ENCODE results near the gene GPR132.
"Not testable (repeated sequence)": the region's sequence is repeated elsewhere in the genome, so short reads cannot be mapped to it uniquely, and the experiment has no call there.

GPR132 gene

DNA sequence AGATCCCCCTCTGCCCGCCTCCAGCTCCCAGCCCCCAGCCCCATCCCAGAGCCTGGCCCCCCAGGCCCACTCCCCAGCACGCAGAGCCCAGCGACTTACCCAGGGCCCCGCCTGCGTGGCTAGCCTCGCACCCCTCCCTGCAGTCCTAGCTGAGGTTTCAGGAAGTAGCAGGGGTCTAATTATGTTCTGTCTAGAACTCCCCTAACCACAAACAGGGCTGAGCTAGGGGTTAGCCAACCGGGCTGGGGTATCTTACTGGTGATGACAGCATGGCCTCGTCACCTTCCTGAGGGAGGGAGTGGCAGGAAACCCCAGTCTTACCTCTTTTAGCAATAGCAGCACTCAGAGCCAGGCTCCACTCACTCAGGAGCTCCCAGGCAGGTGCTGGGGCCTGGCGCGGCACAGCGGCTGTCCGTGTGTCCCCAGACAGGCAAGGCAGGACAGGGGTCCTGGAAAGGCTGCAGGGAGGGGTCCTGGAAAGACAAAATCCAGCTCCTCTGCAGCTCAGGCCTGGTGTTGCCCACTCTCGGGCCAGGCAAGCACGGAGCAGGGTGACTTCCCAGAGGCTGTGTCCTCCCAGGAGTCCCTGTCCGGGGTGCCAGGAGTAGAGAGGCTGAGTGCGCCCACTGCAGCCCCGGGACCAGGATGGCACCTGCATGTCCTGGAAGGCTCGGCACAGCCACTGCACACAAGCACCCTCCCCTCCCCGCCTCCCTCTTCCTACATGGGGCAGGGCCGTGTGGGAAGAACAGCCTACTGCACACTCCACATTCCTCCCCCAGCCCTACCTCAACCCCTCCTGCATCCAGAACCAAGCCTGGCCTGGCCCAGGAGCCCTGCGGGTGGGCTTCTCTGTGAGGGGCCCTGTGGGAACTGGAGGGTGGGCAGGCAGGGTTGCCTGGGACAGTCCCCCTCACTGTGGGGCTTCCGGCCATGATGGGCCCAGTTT is at the start of gene GPR132:
Gene GPR132 (minus strand): TSS at position 151 of the 949 bp plus-strand sequence. CDS start 10,010 bp downstream, outside the sequence.
- no peak for FAIRE-seq

DNA sequence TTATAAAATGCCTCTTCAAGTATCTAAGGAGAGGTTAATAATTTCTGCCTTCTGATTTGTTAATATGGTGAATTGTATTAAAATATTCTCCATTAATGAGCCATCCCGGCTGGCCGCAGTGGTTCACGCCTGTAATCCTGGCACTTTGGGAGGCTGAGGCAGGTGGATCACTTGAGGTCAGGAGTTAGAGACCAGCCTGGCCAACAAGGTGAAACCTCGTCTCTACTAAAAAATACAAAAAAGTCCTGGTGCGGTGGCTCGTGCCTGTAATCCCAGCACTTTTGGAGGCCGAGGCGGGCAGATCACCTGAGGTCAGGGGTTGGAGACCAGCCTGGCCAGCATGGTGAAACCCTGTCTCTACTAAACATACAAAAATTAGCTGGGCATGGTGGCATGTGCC is 44.0 kb upstream of the GPR132 start:
- FAIRE-seq = not testable (repeated sequence)

- no peak for FAIRE-seq
Measured at GRCh38 chr14:105108516-105108864, 43.3 kb upstream of the GPR132 start.

DNA sequence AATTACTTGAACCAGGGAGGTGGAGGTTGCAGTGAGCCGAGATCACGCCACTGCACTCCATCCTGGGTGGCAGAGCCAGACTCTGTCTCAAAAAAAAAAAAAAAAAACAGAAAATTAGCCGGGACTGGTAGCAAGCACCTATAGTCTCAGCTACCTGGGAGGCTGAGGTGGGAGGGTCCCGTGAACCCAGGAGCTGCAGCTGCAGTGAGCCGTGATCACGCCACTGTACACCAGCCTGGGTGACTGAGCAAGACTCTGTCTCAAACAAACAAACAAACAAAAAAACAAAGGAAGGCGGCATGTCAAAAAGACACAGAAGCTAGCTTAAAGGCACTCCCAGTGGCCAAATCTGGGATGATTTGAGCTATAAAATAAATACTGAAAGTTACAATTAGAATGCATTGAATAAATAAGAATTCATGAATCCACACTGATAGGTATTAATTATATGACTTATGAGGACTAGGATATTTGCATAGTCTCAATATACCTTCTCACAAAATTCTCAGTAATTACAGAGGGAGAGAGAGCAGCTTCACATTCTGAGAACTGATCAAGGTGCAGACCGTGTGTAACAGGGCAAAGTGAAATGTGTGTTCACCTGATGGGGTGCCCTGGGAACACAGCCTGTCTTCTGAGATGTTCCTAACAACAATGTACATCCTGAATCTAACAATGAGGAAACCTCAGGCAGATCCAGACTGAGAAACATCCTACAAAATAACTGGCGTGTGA is 42.7 kb upstream of the GPR132 start:
- FAIRE-seq = no peak

DNA sequence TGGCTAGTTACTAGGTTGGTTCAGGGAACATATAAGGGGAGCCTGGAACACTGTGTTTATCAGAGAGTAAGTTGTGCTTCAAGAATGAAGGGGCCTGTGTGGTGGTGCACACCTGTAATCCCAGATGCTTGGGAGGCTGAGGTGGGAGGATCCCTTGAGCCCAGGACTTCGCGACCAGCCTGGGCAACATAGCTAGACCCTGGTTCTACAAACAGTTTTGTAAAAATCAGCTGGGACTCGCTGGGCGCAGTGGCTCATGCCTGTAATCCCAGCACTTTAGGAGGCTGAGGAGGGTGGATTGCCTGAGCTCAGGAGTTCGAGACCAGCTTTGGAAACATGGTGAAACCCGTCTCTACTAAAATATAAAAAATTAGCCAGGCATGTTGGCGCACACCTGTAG is 42.1 kb upstream of the GPR132 start:
- FAIRE-seq = no peak

DNA sequence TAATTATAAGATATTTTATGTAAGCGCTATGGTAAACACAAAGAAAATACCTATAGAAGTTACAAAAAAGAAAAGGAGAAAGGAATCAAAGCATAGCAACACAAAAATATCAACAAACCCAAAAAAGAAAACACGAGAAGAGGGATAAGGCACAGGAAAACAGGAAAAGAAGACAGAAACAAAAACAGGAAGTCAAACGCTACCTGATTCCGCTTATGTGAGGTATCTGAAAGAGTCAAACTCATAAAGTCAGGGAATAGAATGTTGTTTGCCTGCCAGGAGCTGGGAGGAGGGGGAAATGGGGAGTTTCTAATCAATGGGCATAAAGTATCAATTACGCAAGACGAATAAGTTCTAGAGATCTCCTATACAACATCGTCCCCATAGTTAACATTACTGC is 39.9 kb upstream of the GPR132 start:
- FAIRE-seq = no peak

GRCh38 chr14:105102893-105103292 is 37.7 kb upstream of the GPR132 start:
- no peak for FAIRE-seq

- no peak for FAIRE-seq
Measured at GRCh38 chr14:105102361-105102870, 37.2 kb upstream of the GPR132 start.

- FAIRE-seq = no peak
Measured at GRCh38 chr14:105100910-105101309, 35.7 kb upstream of the GPR132 start.

- FAIRE-seq = no peak
Measured at GRCh38 chr14:105099778-105100177, 34.5 kb upstream of the GPR132 start.

GRCh38 chr14:105098316-105098715 is 33.1 kb upstream of the GPR132 start:
- FAIRE-seq = no peak

DNA sequence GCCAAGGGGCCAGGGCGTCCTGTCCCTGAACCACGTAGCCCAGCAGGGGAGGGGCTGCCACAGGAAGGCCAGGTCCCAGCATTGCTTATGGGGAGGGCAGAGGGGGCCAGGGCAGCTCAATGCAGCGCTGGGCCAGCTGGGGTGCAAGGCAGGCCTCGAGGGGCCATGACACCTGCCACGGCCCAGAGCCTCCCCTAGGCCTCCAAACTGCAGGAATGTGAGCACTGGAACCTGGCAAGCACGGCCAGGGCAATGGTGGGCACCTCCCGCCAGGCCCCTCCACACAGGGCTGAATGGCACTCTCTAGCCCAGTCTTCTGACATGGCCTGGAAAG is 32.5 kb upstream of the GPR132 start:
- FAIRE-seq = no peak

- no peak for FAIRE-seq
Measured at GRCh38 chr14:105096206-105096875, 31.1 kb upstream of the GPR132 start.

DNA sequence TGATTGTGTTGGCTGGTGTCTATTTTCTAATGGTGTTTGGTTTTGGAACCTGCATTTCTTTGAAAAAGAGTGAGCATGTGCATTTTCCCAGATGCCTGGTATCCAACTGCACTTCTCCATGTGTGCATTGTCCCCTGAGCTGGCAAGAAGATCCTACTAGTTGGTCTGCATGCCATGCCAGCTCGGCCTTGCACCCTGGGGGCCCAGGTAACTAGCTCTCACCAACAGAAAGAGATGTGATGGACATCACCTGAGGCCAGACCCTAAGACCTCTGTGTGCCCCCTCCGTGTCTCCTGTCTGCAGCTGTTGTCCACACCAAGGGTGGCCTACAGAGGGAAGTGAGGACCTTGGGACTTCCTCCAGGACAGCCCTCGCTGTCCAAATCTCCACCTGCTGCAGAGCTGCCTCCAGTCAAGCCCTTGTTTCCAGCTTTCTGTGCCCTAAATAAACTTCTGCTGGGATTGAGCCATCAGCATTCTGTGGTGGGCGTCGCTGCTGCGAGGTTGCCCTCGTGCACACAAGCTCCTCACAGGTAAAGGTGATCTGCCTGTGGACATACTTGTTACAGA is 30.1 kb upstream of the GPR132 start:
- no peak for FAIRE-seq

DNA sequence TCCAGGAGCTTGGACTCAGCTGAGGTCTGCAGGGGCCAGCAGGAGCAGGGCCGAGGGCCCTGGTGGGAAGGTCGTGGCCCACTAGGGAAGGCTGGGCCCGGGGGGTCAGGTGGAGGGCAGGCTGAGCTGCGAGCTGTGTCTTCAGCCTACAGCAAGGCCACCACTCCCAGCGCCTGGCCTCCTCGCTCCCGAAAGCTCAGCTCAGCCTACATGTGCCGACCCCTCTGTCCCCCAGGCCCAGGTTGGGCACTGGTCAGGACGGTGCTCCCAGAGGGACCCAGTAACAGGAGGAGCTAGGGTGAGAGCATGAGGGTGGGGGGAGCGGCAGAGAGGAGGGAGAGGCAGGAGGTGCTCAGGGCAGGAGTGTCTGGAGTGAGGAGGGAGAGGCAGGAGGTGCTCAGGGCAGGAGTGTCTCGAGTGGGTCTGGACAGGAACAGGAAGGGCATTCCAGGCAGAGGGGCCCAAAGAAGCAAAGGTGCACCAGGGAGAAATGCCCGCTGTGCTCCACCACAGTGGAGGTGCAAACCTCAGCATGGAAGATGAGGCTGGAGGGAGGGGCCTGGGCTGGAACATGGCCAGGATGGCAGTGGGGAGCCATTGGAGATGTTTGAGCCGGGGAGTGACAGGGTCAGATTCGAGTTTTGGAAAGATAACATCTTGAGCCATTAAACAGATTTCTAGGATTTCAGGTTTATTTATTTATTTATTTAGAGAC is 29.1 kb upstream of the GPR132 start:
- FAIRE-seq = no peak

DNA sequence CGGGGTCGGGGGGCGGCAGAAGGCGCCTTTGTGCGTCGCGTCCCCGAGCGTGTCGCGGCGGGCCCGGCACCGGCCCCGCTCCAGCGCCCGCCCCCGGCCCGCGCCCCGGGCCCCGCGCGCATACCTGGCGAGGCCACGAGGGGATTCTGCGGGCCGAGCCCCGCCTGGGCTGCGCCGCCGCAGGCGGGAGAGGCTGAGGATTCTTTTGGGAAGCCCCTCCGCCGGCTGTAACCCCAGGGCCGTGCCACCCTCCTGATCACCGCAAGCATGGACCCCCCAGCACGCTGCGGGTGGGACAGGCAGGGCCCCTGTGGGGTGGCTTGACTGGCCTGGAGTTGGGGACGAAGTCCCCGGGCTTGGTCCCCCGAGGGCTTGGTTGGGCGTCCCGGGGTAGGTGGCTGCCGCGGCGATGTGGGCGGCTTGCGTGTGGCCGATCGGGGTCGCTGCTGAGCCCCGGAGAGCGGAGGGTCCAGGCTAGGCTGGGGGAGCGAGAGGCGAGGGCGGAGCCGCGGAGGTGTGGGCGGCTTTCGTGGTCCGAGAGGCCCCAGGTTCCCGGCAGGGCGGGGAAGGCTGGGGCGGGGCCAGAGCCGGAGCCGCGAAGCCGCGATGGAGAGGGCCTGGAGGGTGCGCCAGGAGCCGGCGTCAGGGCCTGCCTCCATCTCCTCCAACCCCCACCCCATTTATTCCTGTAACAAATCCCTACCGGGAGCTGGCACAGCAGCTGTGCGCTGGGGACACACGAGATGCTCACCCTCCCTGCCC is 28.4 kb upstream of the GPR132 start:
- no peak for FAIRE-seq

GRCh38 chr14:105093038-105093430 is 27.8 kb upstream of the GPR132 start:
- no peak for FAIRE-seq

GRCh38 chr14:105092171-105093037 is 27.2 kb upstream of the GPR132 start:
- no peak for FAIRE-seq

DNA sequence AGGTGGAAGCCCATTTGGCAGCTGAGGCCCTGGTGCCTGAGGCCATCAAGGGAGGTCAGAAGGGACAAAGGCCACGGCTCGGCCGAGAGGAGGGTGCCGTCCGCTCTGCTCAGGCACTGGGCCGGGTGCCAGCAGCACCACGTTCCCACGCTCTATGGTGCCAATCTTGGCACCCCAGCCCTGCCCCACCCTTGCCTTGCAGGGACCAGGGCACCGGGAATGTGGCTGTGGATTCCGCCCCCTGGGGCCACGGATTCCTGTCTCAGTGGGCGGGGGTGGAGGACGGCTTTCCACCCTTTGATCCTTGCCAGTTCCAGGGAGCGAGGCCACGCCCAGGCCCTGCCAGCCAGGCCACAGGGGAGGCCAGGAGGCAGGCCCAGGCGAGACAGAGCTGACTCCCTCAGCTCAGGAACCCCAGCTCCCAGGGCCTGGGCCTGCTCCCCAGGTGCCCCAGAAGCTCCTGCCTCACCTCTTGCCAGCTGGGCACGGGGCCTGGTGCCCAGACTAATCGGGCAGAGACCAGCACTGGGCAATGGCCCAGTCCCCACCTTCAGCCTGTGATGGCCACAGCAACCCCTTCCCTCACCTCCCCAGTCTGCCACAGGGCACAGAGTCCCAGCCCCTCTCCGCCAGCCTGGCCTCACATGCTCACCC is 26.4 kb upstream of the GPR132 start:
- FAIRE-seq = no peak

DNA sequence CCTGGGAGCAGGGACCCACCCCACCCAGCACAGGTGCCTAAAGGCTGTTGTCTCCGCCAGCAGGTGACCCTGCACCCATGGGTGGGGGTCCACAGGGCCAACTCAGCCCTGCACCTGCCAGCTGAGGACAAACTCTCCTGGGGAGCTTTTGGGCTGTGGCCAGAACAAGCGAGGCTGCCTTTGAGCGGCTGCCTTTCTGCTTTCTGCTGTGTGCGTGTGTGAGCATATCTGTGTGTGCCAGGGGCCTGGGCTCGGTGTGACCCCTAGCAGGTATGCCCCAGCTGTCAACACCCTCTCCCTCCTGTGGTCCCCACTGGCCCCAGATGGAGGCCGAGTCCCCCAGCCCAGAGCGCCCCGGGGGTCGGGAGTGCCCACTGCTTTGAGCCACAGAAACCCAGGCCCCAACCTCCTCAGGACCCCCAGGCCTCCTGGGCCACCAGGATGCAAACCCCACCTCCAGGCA is 25.9 kb upstream of the GPR132 start:
- no peak for FAIRE-seq

Measured in A204.1 (cell line).